GM20431 (cell line): Measurements from ENCODE around the gene DYNC2LI1.
"Not testable (repeated sequence)": the region's sequence is repeated elsewhere in the genome, so short reads cannot be mapped to it uniquely, and the experiment has no call there.

Source experiments
- in situ Hi-C: fragments of 300-500 bp; cut with MseI, MboI; formaldehyde crosslinking; loops from one replicate; pipeline ENCODE4 v1.15.0; 2020; ENCODE audit warnings: low sequenced_read_pairs; ENCODE audit not compliant: unreplicated experiment

DYNC2LI1 gene

GRCh38 chr2:43773876-43774613, at the start of gene DYNC2LI1:
Gene DYNC2LI1 (plus strand): TSS chr2:43774039. CDS start chr2:43774139, 100 bp downstream.
- in situ Hi-C loops: no loop called here

GRCh38 chr2:43724728-43725526, 48.9 kb upstream of the DYNC2LI1 start:
- in situ Hi-C loops: no loop called here

- in situ Hi-C loops: no loop called here
Observed at GRCh38 chr2:43725711-43726246, 48.1 kb upstream of the DYNC2LI1 start.

- in situ Hi-C loops: not testable (repeated sequence)
Observed at GRCh38 chr2:43726961-43727633, 46.7 kb upstream of the DYNC2LI1 start.

- in situ Hi-C loops: no loop called here
Observed at GRCh38 chr2:43727634-43728014, 46.2 kb upstream of the DYNC2LI1 start.

GRCh38 chr2:43729491-43730174, 44.2 kb upstream of the DYNC2LI1 start:
- in situ Hi-C loops: no loop called here

- in situ Hi-C loops: no loop called here
Observed at GRCh38 chr2:43731211-43731610, 42.6 kb upstream of the DYNC2LI1 start.

GRCh38 chr2:43736637-43737036, 37.2 kb upstream of the DYNC2LI1 start:
- in situ Hi-C loops: no loop called here

- in situ Hi-C loops: no loop called here
Observed at GRCh38 chr2:43737097-43737854, 36.6 kb upstream of the DYNC2LI1 start.

GRCh38 chr2:43737855-43738254, 36.0 kb upstream of the DYNC2LI1 start:
- in situ Hi-C loops: no loop called here

- in situ Hi-C loops: no loop called here
Observed at GRCh38 chr2:43738257-43738656, 35.6 kb upstream of the DYNC2LI1 start.

GRCh38 chr2:43743706-43744105, 30.1 kb upstream of the DYNC2LI1 start:
- in situ Hi-C loops: no loop called here

GRCh38 chr2:43745457-43745856, 28.4 kb upstream of the DYNC2LI1 start:
- in situ Hi-C loops: no loop called here

GRCh38 chr2:43748333-43748732, 25.5 kb upstream of the DYNC2LI1 start:
- in situ Hi-C loops: no loop called here

GRCh38 chr2:43749583-43749982, 24.3 kb upstream of the DYNC2LI1 start:
- in situ Hi-C loops: no loop called here

GRCh38 chr2:43751476-43751990, 22.3 kb upstream of the DYNC2LI1 start:
- in situ Hi-C loops: no loop called here

GRCh38 chr2:43752302-43752701, 21.5 kb upstream of the DYNC2LI1 start:
- in situ Hi-C loops: no loop called here

GRCh38 chr2:43754180-43754579, 19.7 kb upstream of the DYNC2LI1 start:
- in situ Hi-C loops: no loop called here

- in situ Hi-C loops: no loop called here
Observed at GRCh38 chr2:43758739-43759138, 15.1 kb upstream of the DYNC2LI1 start.
